GM23248 (cell line): ENCODE data around the gene RGS19.

Experiments
- EZH2 ChIP-seq: fragments of 200-600 bp; sonication (generic); IDR thresholded peaks from 2 replicates; pipeline ENCODE4 v1.6.1; 2018; ENCODE audit warnings: antibody characterized with exemption, mild to moderate bottlenecking; ENCODE audit not compliant: insufficient read depth, poor library complexity, severe bottlenecking
- EZH2phosphoT487 ChIP-seq: fragments of 200-600 bp; sonication (generic); IDR thresholded peaks from 2 replicates; pipeline ENCODE4 v1.6.1; 2018; ENCODE audit warnings: antibody characterized with exemption, moderate library complexity, mild to moderate bottlenecking, low read depth; ENCODE audit not compliant: insufficient read depth

DNA sequence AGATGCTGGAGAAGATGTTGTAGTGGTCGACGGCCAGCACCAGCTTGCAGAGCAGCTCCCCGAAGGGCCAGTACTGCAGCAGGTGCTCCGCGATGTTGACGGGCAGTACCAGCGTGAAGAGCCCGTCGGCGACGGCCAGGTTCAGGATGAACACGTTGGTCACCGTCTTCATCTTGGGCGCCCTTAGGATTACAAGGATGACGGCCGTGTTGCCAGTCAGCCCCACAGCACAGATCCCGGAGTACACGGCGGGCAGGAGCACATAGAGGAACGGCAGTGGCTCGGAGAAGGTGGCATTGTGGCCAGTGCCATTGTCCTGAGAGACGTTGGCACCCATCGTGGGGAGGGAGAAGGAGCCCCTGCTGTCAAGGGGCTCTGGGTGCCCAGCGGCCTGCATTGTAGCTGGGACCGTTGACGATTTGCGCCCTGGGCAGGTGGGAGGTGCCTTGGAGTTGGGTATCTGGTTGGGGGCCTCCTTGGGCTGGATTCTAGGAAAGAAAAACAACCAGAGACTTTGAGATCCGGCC lies 27.2 kb upstream of the RGS19 start:
- TF ChIP-seq EZH2phosphoT487 = no peak
- TF ChIP-seq EZH2 = no peak
